IPS DF 6.9 (cell line): ENCODE data around the gene CLASP2.
"Not testable (repeated sequence)": the region's sequence is repeated elsewhere in the genome, so short reads cannot be mapped to it uniquely, and the experiment has no call there.

ENCODE experiments used
- DNase-seq: peaks from one replicate; pipeline ENCODE4 v3.0.0-alpha.2; 2013; ENCODE audit warnings: low read depth, low spot score
- H3K27ac ChIP-seq: one replicate; pipeline ENCODE4 v1.5.1; 2013; ENCODE audit warnings: low read length, control low read depth
- H3K27me3 ChIP-seq: 2 replicates; pipeline ENCODE4 v1.6.1; 2013; ENCODE audit warnings: mild to moderate bottlenecking, low read length; ENCODE audit not compliant: control insufficient read depth, insufficient read depth
- H3K36me3 ChIP-seq: 2 replicates; pipeline ENCODE4 v1.6.1; 2013; ENCODE audit warnings: low read length; ENCODE audit not compliant: control insufficient read depth, insufficient read depth
- H3K4me1 ChIP-seq: 2 replicates; pipeline ENCODE4 v1.6.1; 2013; ENCODE audit warnings: low read length; ENCODE audit not compliant: control insufficient read depth, insufficient read depth
- H3K4me3 ChIP-seq: 2 replicates; pipeline ENCODE4 v1.5.1; 2013; ENCODE audit warnings: mild to moderate bottlenecking, low read length
- H3K9me3 ChIP-seq: 2 replicates; pipeline ENCODE4 v1.6.1; 2013; ENCODE audit warnings: low read length, inconsistent platforms; ENCODE audit not compliant: control insufficient read depth, insufficient read depth
- WGBS: extraction: QIAGEN DNeasy Blood & Tissue Kit; methylation state at CpG from one replicate; pipeline ENCODE4 v1.1.7; 2013; ENCODE audit warnings: mixed read lengths, missing lambda C conversion rate; ENCODE audit not compliant: insufficient read length, insufficient coverage; 5-methylcytosine and 5-hydroxymethylcytosine counted together

The CLASP2 gene

DNA sequence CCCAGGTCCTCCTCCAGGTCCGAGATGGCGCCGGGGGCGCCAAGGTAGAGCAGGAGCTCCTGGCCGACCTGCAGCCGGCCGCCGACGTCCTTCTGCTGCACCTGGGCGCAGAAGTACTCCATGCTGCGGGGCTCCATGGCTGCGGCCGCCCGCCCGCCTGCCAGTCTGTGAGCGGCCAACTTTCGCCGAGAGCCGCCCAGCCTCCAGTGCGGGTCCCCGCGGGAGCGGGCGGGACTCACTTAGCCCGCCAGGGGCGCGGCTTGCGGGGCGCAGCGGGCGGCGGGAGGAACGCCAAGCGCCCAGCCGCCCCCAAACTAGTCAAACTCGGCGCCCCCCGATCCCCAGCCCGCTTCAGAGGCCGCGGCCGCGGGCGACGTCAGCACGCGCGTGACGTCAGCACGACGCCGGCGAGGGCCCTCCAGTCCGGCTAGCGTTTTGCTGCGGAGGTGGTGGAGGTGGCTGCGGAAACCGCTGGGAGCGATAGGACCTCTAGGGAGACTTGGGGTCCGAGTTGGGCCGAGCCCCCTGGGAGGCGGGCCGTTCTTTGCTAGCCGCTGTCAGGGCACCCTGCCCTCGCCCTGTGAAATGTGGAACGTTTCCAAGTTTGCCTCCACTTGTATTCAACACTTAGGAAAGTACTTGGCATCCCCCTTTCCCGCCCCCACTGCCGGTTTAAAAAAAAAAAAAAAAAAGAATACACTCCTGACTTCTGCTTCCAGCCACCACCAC, at the start of gene CLASP2:
CLASP2 (minus strand) TSS at position 389 of the 729 bp plus-strand sequence; CDS start at position 137, 252 bp downstream.
- Histone ChIP-seq H3K27me3 (no peaks in the 10 kb centered on the region), H3K36me3 (no peaks in the 10 kb centered on the region; the same call in 1 of the 2 replicates), H3K4me1 (peaks cover 1% of the 10 kb centered on the region; the same call in 1 of the 2 replicates), H3K4me3 (peak within 1 kb of the TSS; percentile 74), H3K27ac (no peak within 1 kb of the TSS), H3K9me3 (no peaks in the 10 kb centered on the region)
- no CpG with 5 or more reads among the region's 68 CpGs for WGBS
- peak; percentile 64 for DNase-seq

DNA sequence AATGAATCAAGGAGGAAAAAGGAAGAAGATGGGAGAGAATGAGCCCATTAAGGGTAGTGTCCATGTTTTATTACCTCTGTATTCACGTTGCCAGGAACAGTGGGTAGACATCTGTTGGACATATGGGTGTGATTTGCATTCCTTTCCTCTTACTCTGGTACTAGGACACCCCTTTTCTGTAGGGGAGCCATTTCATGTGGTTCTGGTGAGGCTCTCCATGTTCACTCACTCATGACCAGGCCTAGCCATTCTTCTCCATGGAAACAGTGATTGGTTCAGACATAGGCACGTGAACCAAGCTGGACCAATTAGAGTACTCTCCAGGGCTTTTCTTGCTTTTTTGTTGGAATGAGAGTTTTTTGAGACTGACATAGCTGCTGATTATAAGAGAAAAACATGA, 40.8 kb upstream of the CLASP2 start:
- Histone ChIP-seq H3K4me1 (no peaks in the 10 kb centered on the region), H3K27me3 (no peaks in the 10 kb centered on the region), H3K36me3 (no peaks in the 10 kb centered on the region), H3K27ac (no peak overlapping the region), H3K4me3 (no peak overlapping the region), H3K9me3 (0 out of 2 replicates have a peak, but pooled peaks cover 1% of the 10 kb centered on the region)
- no peak for DNase-seq
- WGBS: no CpG with 5 or more reads among the region's 2 CpGs

DNA sequence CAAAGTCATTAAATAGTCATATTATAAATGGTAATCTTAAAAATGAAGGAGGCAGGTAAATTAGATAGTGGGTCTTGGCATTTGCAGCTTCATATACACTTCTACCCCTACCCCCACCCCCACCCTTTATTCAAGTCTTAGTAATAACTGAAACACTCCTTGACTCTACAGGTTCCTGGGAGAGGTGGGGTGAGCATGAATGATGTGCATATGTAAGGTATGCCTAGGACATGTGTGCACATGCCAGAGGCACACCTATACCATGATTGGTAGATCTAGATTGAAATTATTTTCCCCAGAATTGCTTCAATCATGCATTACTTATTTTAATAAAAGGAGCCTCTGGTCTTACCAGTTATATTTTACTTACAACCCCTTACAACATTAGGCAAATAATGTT, 40.2 kb upstream of the CLASP2 start:
- no peak for DNase-seq
- no peak overlapping the region for H3K4me3 ChIP-seq
- H3K36me3 ChIP-seq: no peaks in the 10 kb centered on the region

DNA sequence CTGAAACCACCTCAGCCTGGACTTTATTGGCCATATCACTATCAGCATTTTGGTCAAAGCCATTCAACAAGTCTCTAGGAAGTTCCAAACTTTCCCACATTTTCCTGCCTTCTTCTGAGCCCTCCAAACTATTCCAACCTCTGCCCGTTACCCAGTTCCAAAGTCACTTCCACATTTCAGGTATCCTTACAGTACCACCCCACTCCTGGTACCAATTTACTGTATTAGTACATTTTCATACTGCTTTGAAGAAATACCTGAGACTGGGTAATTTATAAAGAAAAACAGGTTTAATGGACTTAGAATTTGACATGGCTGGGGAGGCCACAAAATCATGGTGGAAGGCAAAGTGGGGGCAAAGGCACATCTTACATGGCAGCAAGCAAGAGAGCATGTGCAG, 36.3 kb upstream of the CLASP2 start:
- not testable (repeated sequence) for H3K27ac ChIP-seq, H3K4me1 ChIP-seq, DNase-seq, H3K4me3 ChIP-seq, H3K27me3 ChIP-seq, H3K36me3 ChIP-seq, H3K9me3 ChIP-seq
- no CpG with 5 or more reads among the region's 1 CpG for WGBS

More for the DNA sequence above, 40.2 kb upstream of the CLASP2 start:
- Histone ChIP-seq H3K27me3 (no peaks in the 10 kb centered on the region), H3K9me3 (0 out of 2 replicates have a peak, but pooled peaks cover 1% of the 10 kb centered on the region), H3K4me1 (no peaks in the 10 kb centered on the region), H3K27ac (no peak overlapping the region)

DNA sequence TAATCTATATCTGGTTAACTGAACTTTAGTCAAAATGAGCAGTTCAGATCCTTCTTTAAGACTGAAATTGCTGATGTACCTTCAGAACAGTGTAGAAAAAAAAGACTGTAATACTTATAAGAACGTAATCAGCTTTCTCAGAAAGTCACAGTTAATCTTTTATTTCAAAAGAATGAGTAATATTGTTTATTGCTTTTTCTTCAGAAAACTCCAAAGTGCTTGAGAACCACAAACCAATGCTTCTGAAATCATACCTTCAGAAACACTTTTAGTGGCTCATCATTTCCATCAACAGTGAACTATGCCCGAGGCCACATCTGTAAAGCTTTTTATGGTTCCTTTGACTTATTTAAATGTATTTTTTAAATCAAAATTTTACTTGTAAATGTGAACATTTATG, 33.3 kb upstream of the CLASP2 start:
- H3K9me3 ChIP-seq: 0 out of 2 replicates have a peak, but pooled peaks cover 1% of the 10 kb centered on the region
- DNase-seq: no peak
- no peaks in the 10 kb centered on the region for H3K27me3 ChIP-seq
- H3K36me3 ChIP-seq: no peaks in the 10 kb centered on the region
- no peaks in the 10 kb centered on the region; the same call in 1 of the 2 replicates for H3K4me1 ChIP-seq
- no peak overlapping the region for H3K4me3 ChIP-seq
- WGBS: no CpG with 5 or more reads among the region's 2 CpGs
- no peak overlapping the region for H3K27ac ChIP-seq

DNA sequence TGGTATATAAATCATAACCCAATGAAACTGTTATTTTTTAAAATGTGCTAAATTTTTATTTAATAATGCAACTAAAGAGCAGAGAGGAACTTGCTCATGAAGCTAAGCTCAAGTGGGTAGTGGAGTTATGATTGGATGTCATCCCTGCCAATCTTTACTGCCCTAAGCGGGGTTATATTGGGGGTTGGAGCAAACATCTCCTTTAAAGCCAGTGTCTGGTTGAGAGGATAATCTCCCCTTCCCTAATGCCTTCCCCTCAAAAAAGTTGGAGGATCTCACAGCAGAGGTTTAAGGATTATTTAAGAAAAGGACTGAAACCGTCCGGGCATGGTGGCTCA, 32.1 kb upstream of the CLASP2 start:
- Histone ChIP-seq H3K4me1 (no peaks in the 10 kb centered on the region; the same call in 1 of the 2 replicates), H3K27me3 (no peaks in the 10 kb centered on the region), H3K36me3 (no peaks in the 10 kb centered on the region), H3K9me3 (0 out of 2 replicates have a peak, but pooled peaks cover 1% of the 10 kb centered on the region), H3K27ac (no peak overlapping the region), H3K4me3 (no peak overlapping the region)
- no CpG with 5 or more reads among the region's 3 CpGs for WGBS
- DNase-seq: no peak

DNA sequence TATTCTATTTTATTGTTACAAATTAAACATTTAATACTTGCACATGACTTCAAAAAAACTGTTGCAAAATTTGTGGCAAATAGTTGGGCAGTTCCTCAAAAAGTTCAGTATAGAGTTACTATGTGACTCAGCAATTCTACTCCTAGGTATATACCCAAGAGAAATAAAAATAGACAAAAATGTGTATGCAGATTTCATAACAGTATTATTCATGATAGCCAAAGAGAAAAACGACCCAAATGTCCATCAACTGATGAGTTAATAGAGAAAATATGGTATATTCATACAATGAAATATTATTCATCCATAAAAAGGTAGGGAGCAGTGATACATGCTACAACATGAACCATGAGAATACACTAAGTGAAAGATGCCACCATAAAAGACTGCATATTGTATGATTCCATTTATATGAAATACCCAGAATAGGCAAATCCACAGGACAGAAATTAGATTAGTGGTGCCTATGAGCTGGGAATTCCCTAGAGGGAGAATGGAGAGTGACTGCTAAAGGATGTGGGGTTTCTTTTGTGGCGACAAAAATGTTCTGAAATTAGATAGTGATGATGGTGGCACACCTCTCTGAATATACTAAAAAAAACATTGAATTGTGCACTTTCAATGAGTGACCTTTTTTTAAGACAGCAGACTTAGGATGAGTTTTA, 31.6 kb upstream of the CLASP2 start:
- no peaks in the 10 kb centered on the region for H3K36me3 ChIP-seq
- DNase-seq: no peak
- WGBS: no CpG with 5 or more reads among the region's 2 CpGs

DNA sequence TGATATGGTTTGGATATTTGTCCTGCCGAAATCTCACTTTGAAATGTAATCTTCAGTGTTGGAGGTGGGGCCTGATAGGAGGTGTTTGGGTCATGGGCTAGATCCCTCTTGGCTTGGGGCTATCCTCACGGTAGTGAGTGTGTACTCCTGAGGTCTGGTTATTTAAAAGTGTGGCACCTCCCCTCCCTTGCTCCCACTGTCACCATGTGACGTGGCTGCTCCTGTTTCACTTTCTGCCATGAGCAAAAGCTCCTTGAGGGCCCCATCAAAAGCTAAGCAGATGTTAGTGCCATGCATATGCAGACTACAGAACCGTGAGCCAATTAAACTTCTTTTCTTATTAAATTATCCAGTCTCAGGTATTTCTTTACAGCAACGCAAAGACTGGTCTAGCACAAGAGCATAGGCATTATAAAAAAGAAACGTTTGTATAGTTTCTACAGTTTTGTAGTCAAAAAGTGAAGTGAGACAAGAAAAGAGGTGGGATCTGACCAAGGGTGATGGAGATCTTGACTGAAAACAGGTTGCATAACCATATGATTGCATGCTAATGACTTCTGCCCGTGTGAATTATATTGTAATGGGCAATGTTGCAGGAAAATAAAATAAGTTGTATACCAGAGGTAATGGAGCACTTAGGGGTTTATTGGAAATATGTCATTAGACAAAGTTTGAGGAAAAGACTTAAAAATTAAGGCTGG, 28.5 kb upstream of the CLASP2 start:
- no peak overlapping the region for H3K27ac ChIP-seq
- no peaks in the 10 kb centered on the region for H3K9me3 ChIP-seq
- no peaks in the 10 kb centered on the region for H3K36me3 ChIP-seq
- no peaks in the 10 kb centered on the region; the same call in 1 of the 2 replicates for H3K4me1 ChIP-seq
- H3K4me3 ChIP-seq: no peak overlapping the region
- no peak for DNase-seq
- no peaks in the 10 kb centered on the region for H3K27me3 ChIP-seq
- WGBS: no CpG with 5 or more reads among the region's 7 CpGs

More for the DNA sequence above, 31.6 kb upstream of the CLASP2 start:
- no peaks in the 10 kb centered on the region for H3K27me3 ChIP-seq
- no peaks in the 10 kb centered on the region; the same call in 1 of the 2 replicates for H3K4me1 ChIP-seq
- no peak overlapping the region for H3K27ac ChIP-seq
- no peak overlapping the region for H3K4me3 ChIP-seq
- 0 out of 2 replicates have a peak, but pooled peaks cover 1% of the 10 kb centered on the region for H3K9me3 ChIP-seq

DNA sequence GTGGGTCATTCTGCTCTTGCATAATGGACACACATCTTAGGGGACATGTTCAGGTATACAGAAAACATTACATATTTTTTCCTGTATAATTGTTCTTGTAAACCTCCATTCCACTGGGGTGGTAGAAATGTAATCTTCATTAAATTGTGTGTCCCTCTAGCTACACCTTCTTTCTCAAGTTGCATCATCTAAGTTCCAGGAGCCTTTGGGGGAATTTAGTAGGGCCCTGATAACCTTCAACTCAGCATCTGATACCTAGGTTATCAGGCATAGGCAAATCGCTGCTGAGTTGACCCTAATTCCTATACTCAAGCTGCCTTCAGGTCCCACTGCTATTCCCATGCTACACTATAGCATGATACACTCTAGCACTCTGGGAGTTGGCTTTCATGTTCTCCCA, 19.1 kb upstream of the CLASP2 start:
- WGBS: no CpG with 5 or more reads among the region's 1 CpG
- no peak for DNase-seq
- Histone ChIP-seq H3K27ac (no peak overlapping the region), H3K9me3 (no peaks in the 10 kb centered on the region; the same call in 1 of the 2 replicates), H3K27me3 (no peaks in the 10 kb centered on the region), H3K4me3 (no peak overlapping the region), H3K4me1 (no peaks in the 10 kb centered on the region), H3K36me3 (no peaks in the 10 kb centered on the region)

DNA sequence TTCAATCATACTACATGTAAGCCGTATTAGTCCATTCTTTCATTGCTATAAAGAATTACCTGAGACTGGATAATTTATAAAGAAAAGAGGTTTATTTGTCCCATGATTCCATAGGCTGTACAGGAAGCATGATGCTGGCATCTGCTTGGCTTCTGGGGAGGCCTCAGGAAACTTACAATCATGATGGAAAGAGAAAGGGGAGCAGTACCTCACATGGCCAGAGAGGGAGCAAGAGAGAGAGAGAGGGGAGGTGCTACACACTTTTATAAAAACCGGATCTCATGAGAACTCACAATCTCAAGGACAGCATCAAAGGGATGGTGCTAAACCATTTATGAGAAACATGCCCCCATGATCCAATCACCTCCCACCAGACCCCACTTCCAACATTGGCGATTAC, 14.3 kb upstream of the CLASP2 start:
- Histone ChIP-seq H3K4me3 (no peak overlapping the region), H3K36me3 (no peaks in the 10 kb centered on the region), H3K27me3 (no peaks in the 10 kb centered on the region), H3K27ac (no peak overlapping the region), H3K4me1 (no peaks in the 10 kb centered on the region), H3K9me3 (no peaks in the 10 kb centered on the region; the same call in 1 of the 2 replicates)
- no peak for DNase-seq
- no CpG with 5 or more reads among the region's 3 CpGs for WGBS
